ENCODE results near the gene NENF.

Gene NENF

GRCh38 chr1:212450331-212450881 lies 17.7 kb downstream of the NENF start:
- H3K4me2 ChIP-seq (ENCODE audit: low read depth, low read length): no peak overlapping the region

GRCh38 chr1:212451416-212452322 lies 18.9 kb downstream of the NENF start:
- H3K27ac ChIP-seq (ENCODE audit: low read length): no peak overlapping the region
- DNase-seq: no peak
- H3F3A ChIP-seq (ENCODE audit: insufficient read depth, low read length): no peaks in the 10 kb centered on the region
- H3K4me2 ChIP-seq (ENCODE audit: low read depth, low read length): no peak overlapping the region
- H3K9ac ChIP-seq (ENCODE audit: low read length): no peak overlapping the region
- no peak for TF ChIP-seq EZH2 (optimal IDR thresholded peaks at IDR 0.05; ENCODE audit: low read depth, low read length)
- TF ChIP-seq CTCF (IDR thresholded peaks at IDR 0.05; ENCODE audit: low read length): no peak
- H3K9me2 ChIP-seq (replicated peaks; ENCODE audit: insufficient read depth, low read length): no peaks in the 10 kb centered on the region
- H3K9me3 ChIP-seq (replicated peaks; ENCODE audit: insufficient read depth, low read length): no peaks in the 10 kb centered on the region
- H3K79me2 ChIP-seq (ENCODE audit: low read length): no peaks in the 10 kb centered on the region
- H2AFZ ChIP-seq (ENCODE audit: low read length): no peak overlapping the region
- H3K36me3 ChIP-seq (replicated peaks; ENCODE audit: insufficient read depth, low read length): no peaks in the 10 kb centered on the region
- 0 out of 2 replicates have a peak, but pooled peaks cover 3% of the 10 kb centered on the region for H3K4me1 ChIP-seq (ENCODE audit: low read length)
- H4K20me1 ChIP-seq (ENCODE audit: insufficient read depth, low read length): no peaks in the 10 kb centered on the region
- H3K27me3 ChIP-seq (replicated peaks; ENCODE audit: insufficient read depth, low read length): no peaks in the 10 kb centered on the region
- H3K4me3 ChIP-seq (ENCODE audit: low read length): no peak overlapping the region

More at GRCh38 chr1:212450331-212450881, 17.7 kb downstream of the NENF start:
- no peaks in the 10 kb centered on the region for H3K79me2 ChIP-seq (ENCODE audit: low read length)
- H3K9ac ChIP-seq (ENCODE audit: low read length): no peak overlapping the region
- no peaks in the 10 kb centered on the region for H4K20me1 ChIP-seq (ENCODE audit: insufficient read depth, low read length)
- no peaks in the 10 kb centered on the region for H3K27me3 ChIP-seq (replicated peaks; ENCODE audit: insufficient read depth, low read length)
- H3K4me1 ChIP-seq (ENCODE audit: low read length): no peaks in the 10 kb centered on the region
- no peak for TF ChIP-seq EZH2 (optimal IDR thresholded peaks at IDR 0.05; ENCODE audit: low read depth, low read length)
- TF ChIP-seq EZH2phosphoT487 (IDR thresholded peaks at IDR 0.05; ENCODE audit: low read length): no peak
- no peak for TF ChIP-seq CTCF (IDR thresholded peaks at IDR 0.05; ENCODE audit: low read length)
- no peaks in the 10 kb centered on the region for H3F3A ChIP-seq (ENCODE audit: insufficient read depth, low read length)
- no peaks in the 10 kb centered on the region for H3K36me3 ChIP-seq (replicated peaks; ENCODE audit: insufficient read depth, low read length)
- no peak overlapping the region for H3K27ac ChIP-seq (ENCODE audit: low read length)
- no peaks in the 10 kb centered on the region for H3K9me2 ChIP-seq (replicated peaks; ENCODE audit: insufficient read depth, low read length)
- H3K9me3 ChIP-seq (replicated peaks; ENCODE audit: insufficient read depth, low read length): no peaks in the 10 kb centered on the region
- no peak overlapping the region for H2AFZ ChIP-seq (ENCODE audit: low read length)
- no peak overlapping the region for H3K4me3 ChIP-seq (ENCODE audit: low read length)
- no peak for DNase-seq

GRCh38 chr1:212452323-212453155 lies 19.8 kb downstream of the NENF start:
- no peak overlapping the region for H3K9ac ChIP-seq (ENCODE audit: low read length)
- H3K4me3 ChIP-seq (ENCODE audit: low read length): no peak overlapping the region
- no peak for DNase-seq
- no peak overlapping the region for H2AFZ ChIP-seq (ENCODE audit: low read length)
- no peaks in the 10 kb centered on the region for H3K36me3 ChIP-seq (replicated peaks; ENCODE audit: insufficient read depth, low read length)
- H3K4me2 ChIP-seq (ENCODE audit: low read depth, low read length): no peak overlapping the region
- no peak overlapping the region for H3K27ac ChIP-seq (ENCODE audit: low read length)
- H3K4me1 ChIP-seq (ENCODE audit: low read length): 0 out of 2 replicates have a peak, but pooled peaks cover 3% of the 10 kb centered on the region
- H4K20me1 ChIP-seq (ENCODE audit: insufficient read depth, low read length): no peaks in the 10 kb centered on the region
- H3F3A ChIP-seq (ENCODE audit: insufficient read depth, low read length): no peaks in the 10 kb centered on the region
- H3K9me3 ChIP-seq (replicated peaks; ENCODE audit: insufficient read depth, low read length): no peaks in the 10 kb centered on the region
- no peaks in the 10 kb centered on the region for H3K27me3 ChIP-seq (replicated peaks; ENCODE audit: insufficient read depth, low read length)
- H3K9me2 ChIP-seq (replicated peaks; ENCODE audit: insufficient read depth, low read length): no peaks in the 10 kb centered on the region
- no peaks in the 10 kb centered on the region for H3K79me2 ChIP-seq (ENCODE audit: low read length)
- TF ChIP-seq EZH2phosphoT487 (IDR thresholded peaks at IDR 0.05; ENCODE audit: low read length) (no peak), EZH2 (optimal IDR thresholded peaks at IDR 0.05; ENCODE audit: low read depth, low read length) (no peak), CTCF (IDR thresholded peaks at IDR 0.05; ENCODE audit: low read length) (no peak)
